Loucy (cell line): Measurements from ENCODE around the gene APOC3.
"Not testable (repeated sequence)": the region's sequence is repeated elsewhere in the genome, so short reads cannot be mapped to it uniquely, and the experiment has no call there.

ENCODE experiments used
- H2AFZ ChIP-seq: fragments of 200-600 bp; sonication (generic); 2 replicates; pipeline ENCODE4 v1.6.0; 2016; ENCODE audit warnings: antibody characterized with exemption, mild to moderate bottlenecking, low read length, moderate library complexity
- H3F3A ChIP-seq: fragments of 200-600 bp; 2 replicates; pipeline ENCODE4 v1.6.0; 2016; ENCODE audit warnings: antibody characterized with exemption, low read depth, mild to moderate bottlenecking
- H3K27me3 ChIP-seq: fragments of 200-600 bp; sonication (generic); 2 replicates; pipeline ENCODE4 v1.6.1; 2014; ENCODE audit warnings: low read length, mild to moderate bottlenecking; ENCODE audit not compliant: insufficient read depth, poor library complexity, severe bottlenecking
- H3K36me3 ChIP-seq: fragments of 200-600 bp; sonication (generic); 2 replicates; pipeline ENCODE4 v1.6.1; 2016; ENCODE audit warnings: low read length; ENCODE audit not compliant: insufficient read depth
- H3K4me1 ChIP-seq: fragments of 200-600 bp; sonication (generic); 2 replicates; pipeline ENCODE4 v1.5.1; 2014; ENCODE audit warnings: low read length, mild to moderate bottlenecking; ENCODE audit not compliant: insufficient read depth, poor library complexity, severe bottlenecking
- H3K4me2 ChIP-seq: fragments of 200-600 bp; sonication (generic); 2 replicates; pipeline ENCODE4 v1.6.0; 2014; ENCODE audit warnings: antibody characterized with exemption, low read length, low read depth, mild to moderate bottlenecking; ENCODE audit not compliant: poor library complexity, severe bottlenecking
- H3K4me3 ChIP-seq: fragments of 200-600 bp; sonication (generic); 2 replicates; pipeline ENCODE4 v1.5.1; 2014; ENCODE audit warnings: low read length, mild to moderate bottlenecking, mixed read lengths; ENCODE audit not compliant: poor library complexity, severe bottlenecking
- H3K79me2 ChIP-seq: fragments of 200-600 bp; sonication (generic); 2 replicates; pipeline ENCODE4 v1.6.1; 2014; ENCODE audit warnings: low read length; ENCODE audit not compliant: insufficient read depth
- H3K9ac ChIP-seq: fragments of 200-600 bp; sonication (generic); 2 replicates; pipeline ENCODE4 v1.6.0; 2014; ENCODE audit warnings: mild to moderate bottlenecking, low read depth, low read length, moderate library complexity; ENCODE audit not compliant: poor library complexity, severe bottlenecking
- H3K9me2 ChIP-seq: fragments of 200-600 bp; sonication (generic); replicated peaks from 2 replicates; pipeline ENCODE4 v1.6.1; 2016; ENCODE audit warnings: low read depth, low read length, mixed read lengths
- H3K9me3 ChIP-seq: fragments of 200-600 bp; sonication (generic); 2 replicates; pipeline ENCODE4 v1.6.1; 2014; ENCODE audit warnings: mild to moderate bottlenecking, antibody characterized with exemption, low read length, low read depth; ENCODE audit not compliant: insufficient read depth
- H4K20me1 ChIP-seq: fragments of 200-600 bp; sonication (generic); 2 replicates; pipeline ENCODE4 v1.6.0; 2014; ENCODE audit warnings: antibody characterized with exemption, low read length, mild to moderate bottlenecking; ENCODE audit not compliant: insufficient read depth, poor library complexity, severe bottlenecking
- CTCF ChIP-seq: fragments of 200-600 bp; sonication (generic); conservative IDR thresholded peaks from 2 replicates; pipeline ENCODE4 v1.5.1; 2014; ENCODE audit warnings: mild to moderate bottlenecking, antibody characterized with exemption, low read length
- EZH2phosphoT487 ChIP-seq: fragments of 200-600 bp; IDR thresholded peaks from 2 replicates; pipeline ENCODE4 v1.6.1; 2018; ENCODE audit warnings: antibody characterized with exemption, mild to moderate bottlenecking, moderate library complexity, borderline replicate concordance

APOC3 gene

GRCh38 chr11:116833491-116833815 lies 3.7 kb downstream of the APOC3 start:
- no peaks in the 10 kb centered on the region for H3K79me2 ChIP-seq
- H3K4me2 ChIP-seq = no peak overlapping the region

GRCh38 chr11:116833816-116834534 lies 4.3 kb downstream of the APOC3 start:
- Histone ChIP-seq H3K9me2 (no peaks in the 10 kb centered on the region), H3K4me3 (no peak overlapping the region), H3K4me1 (peaks cover 8% of the 10 kb centered on the region), H3K36me3 (no peaks in the 10 kb centered on the region), H2AFZ (no peak overlapping the region), H3K9me3 (no peaks in the 10 kb centered on the region), H3K79me2 (no peaks in the 10 kb centered on the region), H3K4me2 (no peak overlapping the region), H4K20me1 (no peaks in the 10 kb centered on the region), H3F3A (no peaks in the 10 kb centered on the region), H3K27me3 (no peaks in the 10 kb centered on the region), H3K9ac (no peak overlapping the region)
- TF ChIP-seq CTCF (no peak), EZH2phosphoT487 (no peak)

More at GRCh38 chr11:116833491-116833815, 3.7 kb downstream of the APOC3 start:
- Histone ChIP-seq H3K9me3 (no peaks in the 10 kb centered on the region), H2AFZ (no peak overlapping the region), H4K20me1 (no peaks in the 10 kb centered on the region), H3K9ac (no peak overlapping the region), H3K4me1 (peaks cover 8% of the 10 kb centered on the region), H3K36me3 (no peaks in the 10 kb centered on the region), H3K27me3 (no peaks in the 10 kb centered on the region), H3F3A (no peaks in the 10 kb centered on the region), H3K9me2 (no peaks in the 10 kb centered on the region), H3K4me3 (no peak overlapping the region)
- TF ChIP-seq EZH2phosphoT487 (no peak), CTCF (no peak)

GRCh38 chr11:116834535-116835041 lies 4.9 kb downstream of the APOC3 start:
- H3K36me3 ChIP-seq, H4K20me1 ChIP-seq, H3F3A ChIP-seq, H3K4me1 ChIP-seq, H3K9me2 ChIP-seq, H3K9ac ChIP-seq, H3K79me2 ChIP-seq, H3K4me3 ChIP-seq, H3K27me3 ChIP-seq, H3K4me2 ChIP-seq, H3K9me3 ChIP-seq, H2AFZ ChIP-seq: not testable (repeated sequence)
